ENCODE data around the gene FAM76A.
"Not testable (repeated sequence)": the region's sequence is repeated elsewhere in the genome, so short reads cannot be mapped to it uniquely, and the experiment has no call there.

Gene FAM76A

GRCh38 chr1:27725374-27726172, at the start of gene FAM76A:
Gene FAM76A (plus strand): TSS chr1:27725961. CDS start chr1:27726081, 120 bp downstream.
- H3K4me1 ChIP-seq (ENCODE audit: insufficient read depth, low read length, poor library complexity, severe bottlenecking) = peaks cover 18% of the 10 kb centered on the region
- H3K4me3 ChIP-seq (ENCODE audit: low read length, poor library complexity, severe bottlenecking) = peak within 1 kb of the TSS; percentile 89
- peaks cover 9% of the 10 kb centered on the region for H3K79me2 ChIP-seq (ENCODE audit: insufficient read depth, low read length)
- no peaks in the 10 kb centered on the region for H3F3A ChIP-seq (ENCODE audit: low read depth)
- no peaks in the 10 kb centered on the region for H4K20me1 ChIP-seq (ENCODE audit: insufficient read depth, low read length, poor library complexity, severe bottlenecking)
- H2AFZ ChIP-seq (ENCODE audit: low read length) = peak within 1 kb of the TSS; percentile 93
- TF ChIP-seq CTCF (conservative IDR thresholded peaks at IDR 0.05; ENCODE audit: low read length) (peak; percentile 56), EZH2phosphoT487 (IDR thresholded peaks at IDR 0.05; ENCODE audit: borderline replicate concordance) (no peak)
- H3K9ac ChIP-seq (ENCODE audit: low read depth, low read length, poor library complexity, severe bottlenecking) = peak within 1 kb of the TSS; percentile 77
- peak within 1 kb of the TSS; percentile 84 for H3K4me2 ChIP-seq (ENCODE audit: low read depth, low read length, poor library complexity, severe bottlenecking)
- H3K9me3 ChIP-seq (ENCODE audit: insufficient read depth, low read depth, low read length) = no peaks in the 10 kb centered on the region
- H3K27me3 ChIP-seq (ENCODE audit: insufficient read depth, low read length, poor library complexity, severe bottlenecking) = no peaks in the 10 kb centered on the region
- H3K36me3 ChIP-seq (ENCODE audit: insufficient read depth, low read length) = no peaks in the 10 kb centered on the region
- no peaks in the 10 kb centered on the region for H3K9me2 ChIP-seq (replicated peaks; ENCODE audit: low read depth, low read length)

GRCh38 chr1:27676410-27676809, 49.4 kb upstream of the FAM76A start:
- Histone ChIP-seq H3K4me1 (ENCODE audit: insufficient read depth, low read length, poor library complexity, severe bottlenecking) (peaks cover 12% of the 10 kb centered on the region), H3K9ac (ENCODE audit: low read depth, low read length, poor library complexity, severe bottlenecking) (no peak overlapping the region), H2AFZ (ENCODE audit: low read length) (no peak overlapping the region), H4K20me1 (ENCODE audit: insufficient read depth, low read length, poor library complexity, severe bottlenecking) (no peaks in the 10 kb centered on the region), H3K9me3 (ENCODE audit: insufficient read depth, low read depth, low read length) (peaks cover 3% of the 10 kb centered on the region; the same call in 1 of the 2 replicates), H3K4me2 (ENCODE audit: low read depth, low read length, poor library complexity, severe bottlenecking) (no peak overlapping the region), H3K36me3 (ENCODE audit: insufficient read depth, low read length) (no peaks in the 10 kb centered on the region), H3K27me3 (ENCODE audit: insufficient read depth, low read length, poor library complexity, severe bottlenecking) (no peaks in the 10 kb centered on the region), H3K79me2 (ENCODE audit: insufficient read depth, low read length) (no peaks in the 10 kb centered on the region), H3K4me3 (ENCODE audit: low read length, poor library complexity, severe bottlenecking) (no peak overlapping the region), H3K9me2 (replicated peaks; ENCODE audit: low read depth, low read length) (no peaks in the 10 kb centered on the region), H3F3A (ENCODE audit: low read depth) (peaks cover 9% of the 10 kb centered on the region; the same call in 1 of the 2 replicates)
- TF ChIP-seq EZH2phosphoT487 (IDR thresholded peaks at IDR 0.05; ENCODE audit: borderline replicate concordance) (no peak), CTCF (conservative IDR thresholded peaks at IDR 0.05; ENCODE audit: low read length) (no peak)

- peaks cover 6% of the 10 kb centered on the region; the same call in 1 of the 2 replicates for H3K9me3 ChIP-seq (ENCODE audit: insufficient read depth, low read depth, low read length)
- no peaks in the 10 kb centered on the region for H3K36me3 ChIP-seq (ENCODE audit: insufficient read depth, low read length)
- H3K27me3 ChIP-seq (ENCODE audit: insufficient read depth, low read length, poor library complexity, severe bottlenecking) = no peaks in the 10 kb centered on the region
Observed at GRCh38 chr1:27678747-27679146, 47.0 kb upstream of the FAM76A start.

GRCh38 chr1:27680225-27680791, 45.5 kb upstream of the FAM76A start:
- H3K9me3 ChIP-seq (ENCODE audit: insufficient read depth, low read depth, low read length); H3K4me2 ChIP-seq (ENCODE audit: low read depth, low read length, poor library complexity, severe bottlenecking); H3K4me3 ChIP-seq (ENCODE audit: low read length, poor library complexity, severe bottlenecking); H3K79me2 ChIP-seq (ENCODE audit: insufficient read depth, low read length); H2AFZ ChIP-seq (ENCODE audit: low read length); H4K20me1 ChIP-seq (ENCODE audit: insufficient read depth, low read length, poor library complexity, severe bottlenecking); H3K9me2 ChIP-seq (replicated peaks; ENCODE audit: low read depth, low read length); H3K9ac ChIP-seq (ENCODE audit: low read depth, low read length, poor library complexity, severe bottlenecking); H3K36me3 ChIP-seq (ENCODE audit: insufficient read depth, low read length); H3K27me3 ChIP-seq (ENCODE audit: insufficient read depth, low read length, poor library complexity, severe bottlenecking); H3K4me1 ChIP-seq (ENCODE audit: insufficient read depth, low read length, poor library complexity, severe bottlenecking); H3F3A ChIP-seq (ENCODE audit: low read depth): not testable (repeated sequence)

More at GRCh38 chr1:27678747-27679146, 47.0 kb upstream of the FAM76A start:
- no peak overlapping the region for H3K4me3 ChIP-seq (ENCODE audit: low read length, poor library complexity, severe bottlenecking)
- H3K9me2 ChIP-seq (replicated peaks; ENCODE audit: low read depth, low read length) = no peaks in the 10 kb centered on the region
- no peaks in the 10 kb centered on the region for H3K79me2 ChIP-seq (ENCODE audit: insufficient read depth, low read length)
- H2AFZ ChIP-seq (ENCODE audit: low read length) = no peak overlapping the region
- H3K4me2 ChIP-seq (ENCODE audit: low read depth, low read length, poor library complexity, severe bottlenecking) = no peak overlapping the region
- H3F3A ChIP-seq (ENCODE audit: low read depth) = no peaks in the 10 kb centered on the region
- no peak for TF ChIP-seq CTCF (conservative IDR thresholded peaks at IDR 0.05; ENCODE audit: low read length)
- no peak overlapping the region for H3K9ac ChIP-seq (ENCODE audit: low read depth, low read length, poor library complexity, severe bottlenecking)
- no peaks in the 10 kb centered on the region for H4K20me1 ChIP-seq (ENCODE audit: insufficient read depth, low read length, poor library complexity, severe bottlenecking)
- no peaks in the 10 kb centered on the region for H3K4me1 ChIP-seq (ENCODE audit: insufficient read depth, low read length, poor library complexity, severe bottlenecking)

GRCh38 chr1:27681580-27681979, 44.2 kb upstream of the FAM76A start:
- H3K27me3 ChIP-seq (ENCODE audit: insufficient read depth, low read length, poor library complexity, severe bottlenecking); H3K9me2 ChIP-seq (replicated peaks; ENCODE audit: low read depth, low read length); H3K4me2 ChIP-seq (ENCODE audit: low read depth, low read length, poor library complexity, severe bottlenecking); H3K4me1 ChIP-seq (ENCODE audit: insufficient read depth, low read length, poor library complexity, severe bottlenecking); H3K79me2 ChIP-seq (ENCODE audit: insufficient read depth, low read length); H2AFZ ChIP-seq (ENCODE audit: low read length); H3K9ac ChIP-seq (ENCODE audit: low read depth, low read length, poor library complexity, severe bottlenecking); H4K20me1 ChIP-seq (ENCODE audit: insufficient read depth, low read length, poor library complexity, severe bottlenecking); H3K4me3 ChIP-seq (ENCODE audit: low read length, poor library complexity, severe bottlenecking); H3F3A ChIP-seq (ENCODE audit: low read depth); H3K9me3 ChIP-seq (ENCODE audit: insufficient read depth, low read depth, low read length); H3K36me3 ChIP-seq (ENCODE audit: insufficient read depth, low read length): not testable (repeated sequence)

All from Loucy (cell line).